GM18870 (cell line): ENCODE data around the gene ZNF541.

Experiments
- ATAC-seq: cut with Tn5 transposase; IDR thresholded peaks from one replicate; pipeline ENCODE4 v1.9.1; 2021; ENCODE audit warnings: moderate library complexity; ENCODE audit not compliant: unreplicated experiment

The ZNF541 gene

DNA sequence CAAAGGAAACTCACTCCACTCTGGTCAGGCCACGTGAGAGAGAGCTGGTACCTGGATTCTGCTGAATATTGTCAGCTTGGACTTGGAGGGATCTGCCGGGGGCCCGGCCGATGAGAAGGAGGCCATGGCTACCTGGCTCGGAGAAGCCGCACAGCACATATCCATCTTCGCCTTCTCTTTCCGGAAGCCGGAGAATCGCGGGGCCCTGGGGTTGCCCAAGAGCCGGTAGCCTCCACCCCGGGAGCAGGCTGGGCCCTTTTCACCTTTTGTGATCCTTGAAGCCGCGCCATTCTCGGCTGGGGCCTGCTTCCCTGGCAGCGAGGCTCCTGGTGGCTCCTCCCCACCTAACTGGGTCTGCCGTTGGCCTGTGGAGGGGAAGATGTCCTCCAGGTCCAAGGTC is 28.9 kb downstream of the ZNF541 start:
- no peak for ATAC-seq

GRCh38 chr19:47542030-47542475 is 30.9 kb downstream of the ZNF541 start:
- ATAC-seq = no peak

DNA sequence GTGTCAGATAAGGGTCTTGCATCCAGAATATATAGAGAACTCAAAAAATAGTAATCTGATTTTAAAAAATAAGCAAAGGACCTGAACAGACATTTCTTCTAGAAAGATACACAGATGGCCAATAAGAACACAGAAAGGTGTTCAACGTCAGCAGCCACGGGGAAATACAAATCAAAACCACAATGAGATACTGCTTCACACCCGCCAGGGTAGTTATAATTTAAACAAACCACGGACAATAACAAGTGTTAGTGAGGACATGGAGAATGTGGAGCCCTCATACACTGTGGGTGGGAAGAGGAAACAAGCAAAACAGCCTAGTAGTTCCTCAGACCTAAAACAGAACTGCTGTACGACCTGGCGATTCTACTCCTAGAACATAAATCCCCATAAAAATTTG is 31.4 kb downstream of the ZNF541 start:
- no peak for ATAC-seq

DNA sequence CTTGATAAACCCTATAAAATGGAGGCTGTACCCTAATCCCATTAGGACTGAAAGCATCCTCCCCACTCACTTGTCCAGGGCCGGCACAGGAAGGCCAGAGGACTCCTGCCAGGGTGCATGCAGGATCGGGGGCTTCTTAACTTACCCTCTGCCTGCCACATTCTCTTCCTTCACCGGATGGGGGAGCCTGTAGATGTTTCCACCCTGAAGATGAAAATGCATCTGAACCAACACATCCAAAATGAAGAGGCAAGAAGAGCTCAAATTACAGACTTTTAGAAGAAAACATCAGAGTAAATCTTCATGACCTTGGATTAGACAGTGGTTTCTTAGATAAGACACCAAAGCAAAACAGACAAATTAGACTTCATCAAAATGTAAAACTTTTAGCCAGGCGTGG is 32.2 kb downstream of the ZNF541 start:
- no peak for ATAC-seq

- no peak for ATAC-seq
These were observed 33.1 kb downstream of the ZNF541 start for GRCh38 chr19:47539747-47540311.

- ATAC-seq = no peak
These were observed 34.1 kb downstream of the ZNF541 start for GRCh38 chr19:47538812-47539211.

DNA sequence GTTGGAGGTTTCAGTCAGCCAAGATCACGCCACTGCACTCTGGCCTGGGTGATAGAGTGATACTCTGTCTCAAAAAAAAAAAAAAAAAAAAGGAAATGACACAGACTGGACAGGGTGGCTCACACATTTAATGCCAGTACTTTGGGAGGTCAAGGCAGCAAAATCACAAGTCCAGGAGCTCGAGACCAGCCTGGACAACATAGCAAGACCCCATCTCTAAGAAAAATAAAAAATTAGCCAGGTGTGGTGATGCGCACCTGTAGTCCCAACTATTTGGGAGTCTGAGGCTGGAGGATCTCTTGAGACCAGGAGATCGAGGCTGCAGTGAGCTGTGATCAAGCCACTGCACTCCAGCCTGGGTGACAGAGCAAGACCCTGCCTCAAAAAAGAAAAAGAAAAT is 35.5 kb downstream of the ZNF541 start:
- no peak for ATAC-seq

- no peak for ATAC-seq
These were observed 38.3 kb downstream of the ZNF541 start for GRCh38 chr19:47534628-47535027.

- ATAC-seq = no peak
These were observed 41.1 kb downstream of the ZNF541 start for GRCh38 chr19:47531640-47532387.

DNA sequence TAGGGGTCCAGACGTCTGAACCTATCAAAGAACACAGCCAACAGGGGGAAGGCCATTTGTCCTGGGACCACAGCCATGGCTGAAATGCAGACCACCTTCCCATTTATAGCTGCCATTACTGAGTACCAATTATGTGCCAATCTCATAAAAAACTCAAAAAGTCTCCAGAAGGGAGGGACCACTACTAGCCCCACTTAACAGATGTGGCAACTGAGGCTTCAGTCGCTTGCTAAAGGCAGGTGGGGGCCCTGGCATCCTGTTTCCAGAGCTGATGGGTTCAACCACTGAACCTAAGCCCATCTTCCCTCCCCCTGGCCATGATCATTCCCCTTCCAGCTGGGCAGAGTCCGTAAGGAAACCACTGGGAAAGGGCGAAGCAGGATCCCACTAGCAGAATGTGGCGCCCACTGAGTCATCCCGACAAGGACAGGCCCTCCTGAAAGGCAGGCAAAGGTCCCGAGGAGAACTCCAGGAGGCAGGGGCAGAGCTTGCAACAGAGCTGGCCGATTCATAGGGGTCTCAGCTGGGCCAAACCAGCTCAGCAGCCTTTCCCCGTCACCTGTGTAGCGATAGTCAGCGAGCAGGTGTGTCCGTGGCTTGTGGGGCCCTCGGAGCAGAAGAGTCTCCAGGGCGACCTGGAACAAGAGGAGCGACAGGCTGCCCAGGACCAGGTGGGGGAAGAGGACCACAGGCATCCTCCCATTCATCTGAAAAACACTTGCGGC is 43.8 kb downstream of the ZNF541 start:
- no peak for ATAC-seq

GRCh38 chr19:47526798-47527197 is 46.1 kb downstream of the ZNF541 start:
- no peak for ATAC-seq

DNA sequence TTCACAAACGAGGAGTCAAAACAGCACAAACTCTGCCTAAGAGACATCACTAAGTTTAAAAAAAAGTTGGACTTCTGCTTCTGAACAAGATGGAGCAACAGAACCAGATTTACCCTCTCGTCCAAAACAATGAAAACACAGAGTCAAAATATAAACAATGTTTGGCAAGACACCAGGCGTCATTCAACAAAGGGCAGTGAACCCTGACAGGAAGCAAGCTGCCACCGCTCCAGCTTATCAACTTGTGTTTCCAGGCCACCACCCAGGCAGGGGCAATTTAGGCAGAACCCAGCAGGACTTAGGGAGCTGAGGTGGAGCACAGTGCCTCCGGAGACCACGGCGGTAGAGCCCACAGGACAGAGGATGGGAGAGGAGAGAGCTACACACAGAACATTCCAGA is 49.5 kb downstream of the ZNF541 start:
- no peak for ATAC-seq
